ENCODE data around the gene EHMT1. TPM values are rescaled to one million over a fixed set of nuclear protein-coding genes. Genes with fewer than 3 reads are reported as not detected.

The EHMT1 gene
- total RNA-seq, 1 experiment from 2014 or later: 63.9 TPM

- no peaks in the 10 kb centered on the region for H3K36me3 ChIP-seq (ENCODE audit: control insufficient read depth, insufficient read depth, low read length)
Observed at GRCh38 chr9:137820161-137820855, 201.5 kb downstream of the EHMT1 start.

More at GRCh38 chr9:137820161-137820855, 201.5 kb downstream of the EHMT1 start:
- intact Hi-C loops (cut with micrococcal nuclease; ENCODE audit: unreplicated experiment) (no loop called here), in situ Hi-C loops (cut with HindIII; ENCODE audit: low pct_unique_long_range_greater_than_20kb, low sequenced_read_pairs) (no loop called here)
- TF ChIP-seq REST (IDR thresholded peaks at IDR 0.05; ENCODE audit: insufficient read depth in 1 of 2, low read depth in 2 of 2, low read length in 1 of 2): no peak
- no peak for TF ChIP-seq SIN3A (IDR thresholded peaks at IDR 0.05; ENCODE audit: borderline replicate concordance, insufficient read depth, low read depth, low read length)
- no peak for TF ChIP-seq CTCF (IDR thresholded peaks at IDR 0.05)
- TF ChIP-seq TCF7L2 (IDR thresholded peaks at IDR 0.05; ENCODE audit: low read depth, low read length): no peak
- no peak for TF ChIP-seq POLR2AphosphoS5 (IDR thresholded peaks at IDR 0.05; ENCODE audit: low read depth, low read length)
- H3K27ac ChIP-seq (ENCODE audit: low read length): no peak overlapping the region
- H3K4me1 ChIP-seq (ENCODE audit: control insufficient read depth, insufficient read depth, low read length): no peaks in the 10 kb centered on the region
- BruUV-seq (replicated peaks): no TSS peak
- DNase-seq (ENCODE audit: low read depth, low spot score) (no peak), ATAC-seq (peak; percentile 51; the same call in 1 of the 2 replicates)
- no peaks in the 10 kb centered on the region for H3K27me3 ChIP-seq (ENCODE audit: control insufficient read depth, insufficient read depth, low read length)
- CTCF ChIA-PET: no interaction called here
- POLR2A ChIA-PET: no interaction called here
- H3K4me3 ChIP-seq (ENCODE audit: low read depth in 2 of 2, low read length in 2 of 2): no peak overlapping the region
- H3K9me3 ChIP-seq (ENCODE audit: control insufficient read depth, insufficient read depth, low read depth, low read length): no peaks in the 10 kb centered on the region

Data from Panc1 (cell line).